Suppressor macrophage treated with lipopolysaccharide for 4 hours (primary cell): Measurements from ENCODE around the gene ADAMTSL4.
"Not testable (repeated sequence)": the region's sequence is repeated elsewhere in the genome, so short reads cannot be mapped to it uniquely, and the experiment has no call there.

Experiments used
- DNase-seq: peaks from one replicate; pipeline ENCODE4 v3.0.0-alpha.2; 2020

ADAMTSL4 gene

DNA sequence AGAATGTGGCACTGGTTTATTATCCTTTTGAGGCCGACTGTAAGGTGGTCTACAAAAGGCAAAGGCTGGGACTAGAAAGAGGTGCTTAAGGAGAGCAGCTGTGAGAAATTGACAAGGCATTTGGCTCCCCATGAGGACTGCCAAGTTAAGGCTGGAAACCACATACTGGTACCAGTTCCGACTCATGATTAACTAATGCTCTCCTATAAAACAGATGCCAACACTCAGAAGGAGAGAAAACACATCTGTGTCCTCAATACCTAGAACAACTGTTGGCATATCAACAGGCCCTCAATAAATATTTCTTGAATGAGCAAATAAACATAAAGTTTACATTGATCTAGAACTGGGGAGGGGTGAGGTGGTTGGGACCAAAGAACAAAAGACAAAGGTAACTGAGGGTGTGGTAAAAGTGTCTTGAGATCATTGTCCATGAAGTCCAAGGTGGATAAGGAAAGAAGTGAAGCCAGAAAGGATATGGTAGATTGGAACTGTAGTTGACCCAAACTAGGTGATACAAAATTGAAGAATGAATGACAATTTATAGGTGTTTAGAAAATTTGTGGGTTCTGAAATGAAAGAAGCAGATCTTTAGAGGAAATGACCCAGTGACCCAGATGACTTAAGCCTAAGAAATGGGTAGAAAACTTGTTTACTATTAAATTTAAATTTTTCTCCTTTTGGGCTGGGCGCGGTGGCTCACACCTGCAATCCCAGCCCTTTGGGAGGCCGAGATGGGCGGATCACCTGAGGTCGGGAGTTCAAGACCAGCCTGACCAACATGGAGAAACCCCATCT lies 47.1 kb downstream of the ADAMTSL4 start:
- DNase-seq: no peak

DNA sequence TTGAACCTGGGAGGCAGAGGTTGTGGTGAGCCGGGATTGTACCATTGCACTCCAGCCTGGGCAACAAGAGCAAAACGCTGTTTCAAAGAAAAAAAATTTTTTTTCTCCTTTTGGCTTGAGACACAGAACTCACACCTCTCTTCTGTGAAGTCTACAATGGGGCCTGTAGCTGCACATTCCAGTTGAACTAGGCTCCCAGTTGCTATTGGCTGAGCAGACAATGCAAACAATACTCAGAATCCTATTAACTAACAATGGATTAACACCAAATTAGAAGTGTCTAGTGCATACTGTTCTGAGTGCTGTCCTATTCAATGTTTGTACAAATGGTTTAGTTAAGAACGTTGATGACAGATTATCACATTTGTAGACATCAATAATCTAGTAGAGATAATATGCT lies 47.8 kb downstream of the ADAMTSL4 start:
- DNase-seq: no peak

DNA sequence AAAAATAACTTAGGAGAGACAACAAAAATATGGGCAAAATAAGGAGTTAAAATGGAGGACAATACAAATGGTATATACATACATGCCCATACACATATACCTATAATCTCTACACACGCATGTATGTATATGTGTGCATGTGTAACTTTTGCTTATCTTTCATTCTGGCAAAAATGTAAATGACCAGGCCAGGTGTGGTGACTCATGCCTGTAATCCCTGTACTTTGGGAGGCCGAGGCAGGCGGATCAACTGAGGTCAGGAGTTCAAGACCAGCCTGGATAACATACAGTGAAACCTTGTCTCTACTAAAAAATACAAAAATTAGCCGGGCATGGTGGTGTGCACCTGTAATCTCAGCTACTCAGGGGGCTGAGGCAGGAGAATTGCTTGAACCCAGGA lies 49.1 kb downstream of the ADAMTSL4 start:
- not testable (repeated sequence) for DNase-seq

DNA sequence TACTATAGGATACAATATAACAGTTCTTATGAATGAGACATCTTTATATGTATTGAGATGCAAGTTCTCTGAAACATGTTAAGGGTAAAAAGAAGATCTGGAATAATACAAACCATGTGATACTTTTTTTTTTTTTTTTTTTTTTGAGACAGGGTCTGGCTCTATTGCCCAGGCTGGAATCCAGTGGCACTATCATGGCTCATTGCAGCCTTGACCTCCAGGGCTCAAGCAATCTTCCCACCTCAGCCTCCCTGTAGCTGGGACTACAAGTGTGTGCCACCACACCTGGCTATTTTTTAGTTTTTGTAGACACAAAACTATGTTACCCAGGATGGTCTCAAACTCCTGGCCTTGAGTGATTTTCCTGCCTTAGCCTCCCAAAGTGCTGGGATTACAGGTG lies 52.3 kb downstream of the ADAMTSL4 start:
- DNase-seq: no peak

DNA sequence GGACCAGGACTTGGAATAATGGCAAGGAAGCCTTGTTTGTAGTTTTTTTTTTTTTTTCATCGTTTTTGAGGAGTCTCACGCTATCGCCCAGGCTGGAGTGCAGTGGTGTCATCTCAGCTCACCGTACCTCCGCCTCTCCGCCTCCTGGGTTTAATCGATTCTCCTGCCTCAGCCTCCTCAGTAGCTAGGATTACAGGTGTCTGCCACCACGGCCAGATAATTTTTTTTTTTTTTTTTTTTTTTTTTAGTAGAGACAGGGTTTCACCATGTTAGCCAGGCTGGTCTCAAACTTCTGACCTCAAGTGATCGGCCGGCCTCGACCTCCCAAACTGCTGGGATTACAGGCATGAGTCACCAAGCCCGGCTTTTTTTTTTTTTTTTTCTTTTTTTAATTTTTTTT lies 53.2 kb downstream of the ADAMTSL4 start:
- DNase-seq: not testable (repeated sequence)

DNA sequence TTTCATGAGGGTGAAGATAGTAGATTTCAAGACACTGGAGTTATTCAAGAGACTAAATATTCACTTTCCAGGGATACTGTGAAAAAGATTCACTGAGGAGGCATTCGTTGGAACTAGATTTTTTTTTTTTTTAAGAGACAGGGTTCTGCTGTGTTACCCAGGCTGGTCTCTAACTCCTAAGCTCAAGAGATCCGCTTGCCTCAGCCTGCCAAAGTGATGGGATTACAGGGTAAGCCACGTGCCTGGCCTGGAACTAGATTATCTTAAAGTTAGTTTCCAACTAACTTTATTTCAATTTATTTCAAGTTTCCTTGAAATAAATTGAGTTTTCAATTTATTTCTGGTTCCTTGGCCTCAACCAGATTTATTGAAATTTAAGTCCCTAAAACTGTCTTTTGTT lies 54.5 kb downstream of the ADAMTSL4 start:
- DNase-seq: no peak

DNA sequence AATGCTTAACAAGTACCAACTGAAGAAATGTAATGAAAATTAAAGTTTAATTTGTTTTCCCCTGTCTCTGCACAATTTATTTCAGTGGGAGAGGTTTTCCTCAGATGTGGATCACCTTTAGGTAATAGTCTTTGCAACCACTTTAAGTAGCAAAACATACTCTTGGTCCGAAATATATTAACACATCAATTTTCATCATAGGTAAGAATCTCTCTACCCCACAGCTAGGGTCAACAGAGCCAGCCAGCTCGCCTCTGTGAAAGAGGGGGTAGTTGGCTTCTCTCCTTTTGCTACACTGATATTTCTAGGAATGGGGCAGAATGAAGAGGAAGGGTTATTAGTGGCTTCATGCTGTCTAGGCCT lies 55.0 kb downstream of the ADAMTSL4 start:
- DNase-seq: no peak

DNA sequence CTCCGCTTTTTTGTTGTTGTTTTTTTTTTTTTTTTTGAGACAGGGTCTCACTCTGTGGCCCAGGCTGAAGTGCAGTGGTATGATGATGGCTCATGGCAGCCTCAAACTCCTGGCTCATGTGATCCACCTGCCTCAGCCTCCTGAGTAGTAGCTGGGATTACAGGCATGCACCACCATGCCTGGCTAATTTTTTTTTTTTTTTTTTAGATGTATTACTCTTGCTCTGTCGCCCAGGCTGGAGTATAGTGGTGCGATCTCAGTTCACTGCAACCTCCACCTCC lies 56.2 kb downstream of the ADAMTSL4 start:
- not testable (repeated sequence) for DNase-seq

DNA sequence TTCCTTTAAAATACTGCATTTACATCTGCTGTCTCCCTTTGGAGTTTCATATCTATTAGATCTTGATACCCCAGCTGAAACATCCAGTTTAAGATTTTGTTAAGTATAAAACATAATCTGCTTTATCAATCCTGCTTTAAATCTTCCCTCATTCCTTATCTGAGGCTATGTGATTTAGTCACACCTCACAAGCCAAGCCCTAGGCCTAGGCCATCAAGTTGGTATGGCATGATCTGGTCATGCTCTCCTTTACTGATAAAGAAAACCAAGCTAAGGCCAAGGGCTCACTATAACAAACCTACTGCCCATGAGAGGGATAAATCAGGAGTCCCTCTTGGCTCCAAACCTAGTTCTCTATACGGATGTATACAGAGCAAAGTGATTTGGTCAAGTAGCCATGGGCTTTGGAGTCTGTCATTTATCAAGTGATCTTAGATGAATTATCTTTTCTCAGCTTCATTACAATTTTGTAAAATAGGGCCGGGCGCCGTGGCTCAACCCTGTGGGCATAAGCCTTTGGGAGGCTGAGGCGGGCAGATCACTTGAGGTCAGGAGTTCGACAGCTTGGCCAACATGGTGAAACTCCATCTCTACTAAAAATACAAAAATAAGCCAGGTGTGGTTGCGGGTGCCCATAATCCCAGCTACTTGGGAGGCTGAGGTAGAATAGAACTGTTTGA lies 57.4 kb downstream of the ADAMTSL4 start:
- DNase-seq: no peak

DNA sequence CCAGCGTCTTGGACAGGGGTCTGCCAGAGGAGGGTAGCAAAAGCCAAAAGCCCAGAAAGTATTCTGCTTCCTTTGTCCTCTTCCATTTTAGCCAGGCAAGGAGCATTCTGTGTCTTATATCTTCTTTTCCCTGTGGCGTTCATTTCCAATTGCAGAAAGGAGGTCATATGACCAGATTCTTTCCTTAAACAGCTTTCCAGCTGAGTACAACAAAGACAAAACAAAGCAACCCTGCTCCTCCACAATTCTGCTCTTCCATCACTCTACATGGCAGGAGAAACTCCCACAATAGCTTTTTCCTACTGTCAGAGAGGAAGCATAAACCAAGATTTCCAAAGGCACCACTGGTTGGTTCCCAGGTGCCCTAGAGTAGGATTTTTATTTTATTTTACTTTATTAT lies 60.5 kb downstream of the ADAMTSL4 start:
- no peak for DNase-seq
